IPS DF 6.9 (cell line): ENCODE data around the gene TRPC4.

ENCODE experiments used
- DNase-seq: peaks from one replicate; pipeline ENCODE4 v3.0.0-alpha.2; 2013; ENCODE audit warnings: low read depth, low spot score
- H3K27ac ChIP-seq: one replicate; pipeline ENCODE4 v1.5.1; 2013; ENCODE audit warnings: low read length, control low read depth
- H3K27me3 ChIP-seq: 2 replicates; pipeline ENCODE4 v1.6.1; 2013; ENCODE audit warnings: mild to moderate bottlenecking, low read length; ENCODE audit not compliant: control insufficient read depth, insufficient read depth
- H3K36me3 ChIP-seq: 2 replicates; pipeline ENCODE4 v1.6.1; 2013; ENCODE audit warnings: low read length; ENCODE audit not compliant: control insufficient read depth, insufficient read depth
- H3K4me1 ChIP-seq: 2 replicates; pipeline ENCODE4 v1.6.1; 2013; ENCODE audit warnings: low read length; ENCODE audit not compliant: control insufficient read depth, insufficient read depth
- H3K4me3 ChIP-seq: 2 replicates; pipeline ENCODE4 v1.5.1; 2013; ENCODE audit warnings: mild to moderate bottlenecking, low read length
- H3K9me3 ChIP-seq: 2 replicates; pipeline ENCODE4 v1.6.1; 2013; ENCODE audit warnings: low read length, inconsistent platforms; ENCODE audit not compliant: control insufficient read depth, insufficient read depth
- whole genome bisulfite sequencing: extraction: QIAGEN DNeasy Blood & Tissue Kit; methylation state at CpG from one replicate; pipeline ENCODE4 v1.1.7; 2013; ENCODE audit warnings: mixed read lengths, missing lambda C conversion rate; ENCODE audit not compliant: insufficient read length, insufficient coverage; 5-methylcytosine and 5-hydroxymethylcytosine counted together

TRPC4 gene

DNA sequence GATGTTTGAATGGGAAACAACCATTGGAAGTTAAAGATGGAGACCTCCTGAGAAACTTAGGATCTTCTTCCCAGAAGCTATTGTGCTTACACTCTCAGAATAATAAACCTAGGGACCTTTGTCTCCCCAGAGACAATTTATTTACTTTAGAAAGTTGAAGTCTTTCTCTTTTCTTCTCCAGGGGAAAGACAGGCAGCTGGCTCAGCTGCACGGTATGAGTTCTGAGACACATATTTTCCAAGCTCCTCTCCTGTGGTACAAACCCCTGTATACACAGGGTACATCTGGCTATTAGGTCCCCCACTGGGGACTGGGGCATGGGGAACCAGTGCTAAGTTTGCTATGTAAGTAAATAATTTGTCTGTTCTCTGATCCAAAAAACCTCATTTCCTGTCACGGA lies 203.5 kb downstream of the TRPC4 start:
- Histone ChIP-seq H3K4me1 (no peaks in the 10 kb centered on the region), H3K36me3 (no peaks in the 10 kb centered on the region), H3K4me3 (no peak overlapping the region), H3K27me3 (no peaks in the 10 kb centered on the region), H3K27ac (no peak overlapping the region), H3K9me3 (no peaks in the 10 kb centered on the region)
- no CpG with 5 or more reads among the region's 2 CpGs for WGBS
- DNase-seq: no peak

DNA sequence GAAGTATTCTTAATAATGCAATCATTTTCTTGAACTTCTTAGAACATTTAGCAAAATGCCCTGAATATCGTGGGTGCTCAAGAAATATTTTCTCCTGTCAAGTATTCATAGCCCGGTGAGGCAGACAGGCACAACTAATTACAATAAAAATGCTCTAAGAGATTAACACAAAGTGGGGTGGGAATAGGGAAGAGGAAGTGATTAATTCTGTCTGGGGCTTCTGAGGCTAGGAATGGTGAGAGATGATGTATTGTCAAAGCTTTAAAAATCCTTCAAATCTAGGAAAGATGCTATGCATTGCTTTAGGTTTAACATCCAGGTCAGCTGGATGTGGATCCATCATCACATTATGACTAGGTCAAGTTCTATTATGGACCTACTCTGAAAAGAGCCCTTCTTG lies 204.2 kb downstream of the TRPC4 start:
- no peak for DNase-seq

DNA sequence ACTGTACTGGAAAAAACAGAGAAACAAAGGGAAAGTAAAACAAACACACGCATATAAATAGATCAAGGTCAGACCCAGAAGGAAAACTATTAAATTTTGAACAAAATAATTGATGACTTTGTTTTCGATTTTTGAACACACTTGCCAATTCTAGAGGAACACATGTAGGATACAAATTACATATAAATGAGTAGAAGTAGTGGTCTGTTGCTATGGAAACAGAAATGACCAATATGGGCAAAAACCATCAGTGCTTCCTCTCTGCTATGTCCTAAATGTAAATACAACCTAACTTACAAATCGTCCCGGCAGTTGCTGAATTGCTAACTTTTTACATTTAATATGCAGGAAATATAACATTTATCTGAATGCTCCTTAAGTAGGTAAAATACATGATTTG lies 205.8 kb downstream of the TRPC4 start:
- H3K36me3 ChIP-seq: no peaks in the 10 kb centered on the region
- no peaks in the 10 kb centered on the region for H3K4me1 ChIP-seq
- no CpG with 5 or more reads among the region's 4 CpGs for WGBS
- H3K27ac ChIP-seq: no peak overlapping the region
- H3K9me3 ChIP-seq: no peaks in the 10 kb centered on the region
- H3K27me3 ChIP-seq: no peaks in the 10 kb centered on the region
- no peak overlapping the region for H3K4me3 ChIP-seq
- no peak for DNase-seq

More for the DNA sequence above, 204.2 kb downstream of the TRPC4 start:
- Histone ChIP-seq H3K4me1 (no peaks in the 10 kb centered on the region), H3K36me3 (no peaks in the 10 kb centered on the region), H3K27ac (no peak overlapping the region), H3K9me3 (no peaks in the 10 kb centered on the region), H3K27me3 (no peaks in the 10 kb centered on the region), H3K4me3 (no peak overlapping the region)
- no CpG with 5 or more reads among the region's 2 CpGs for WGBS

- Histone ChIP-seq H3K27me3 (no peaks in the 10 kb centered on the region), H3K4me1 (no peaks in the 10 kb centered on the region), H3K27ac (no peak overlapping the region), H3K4me3 (no peak overlapping the region), H3K36me3 (no peaks in the 10 kb centered on the region), H3K9me3 (no peaks in the 10 kb centered on the region)
- DNase-seq: no peak
- no CpG with 5 or more reads among the region's 3 CpGs for WGBS
These were observed 206.9 kb downstream of the TRPC4 start for GRCh38 chr13:37662624-37663023.

GRCh38 chr13:37657956-37658355 lies 211.6 kb downstream of the TRPC4 start:
- no peak overlapping the region for H3K4me3 ChIP-seq
- no peaks in the 10 kb centered on the region for H3K27me3 ChIP-seq
- WGBS: no CpG with 5 or more reads among the region's 1 CpG
- H3K9me3 ChIP-seq: no peaks in the 10 kb centered on the region
- DNase-seq: no peak
- H3K27ac ChIP-seq: no peak overlapping the region
- no peaks in the 10 kb centered on the region for H3K4me1 ChIP-seq
- no peaks in the 10 kb centered on the region for H3K36me3 ChIP-seq

DNA sequence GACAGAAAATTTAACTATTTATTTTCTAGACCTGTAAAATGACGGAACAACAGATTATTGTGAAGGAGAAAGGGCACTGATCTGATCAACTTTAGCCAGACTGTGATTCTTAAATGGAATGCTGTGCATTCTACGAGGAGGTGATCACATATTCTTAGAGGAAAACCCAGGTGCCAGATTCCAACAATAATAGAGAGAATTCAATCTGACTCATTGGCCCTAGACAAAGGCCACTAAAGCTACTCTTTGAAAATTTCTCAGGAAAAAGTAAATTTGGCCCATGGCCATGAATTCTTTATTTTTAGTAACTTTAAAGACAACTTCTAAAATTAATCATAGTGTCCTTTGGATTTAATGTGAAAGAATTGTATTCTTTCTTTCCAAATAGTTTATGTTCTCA lies 212.4 kb downstream of the TRPC4 start:
- Histone ChIP-seq H3K27ac (no peak overlapping the region), H3K4me3 (no peak overlapping the region), H3K36me3 (no peaks in the 10 kb centered on the region), H3K27me3 (0 out of 2 replicates have a peak, but pooled peaks cover 1% of the 10 kb centered on the region), H3K4me1 (no peaks in the 10 kb centered on the region), H3K9me3 (no peaks in the 10 kb centered on the region)
- no peak for DNase-seq
- no CpG with 5 or more reads among the region's 2 CpGs for WGBS

- DNase-seq: no peak
- no peaks in the 10 kb centered on the region for H3K4me1 ChIP-seq
- H3K36me3 ChIP-seq: no peaks in the 10 kb centered on the region
- H3K27ac ChIP-seq: no peak overlapping the region
- WGBS: no CpG with 5 or more reads among the region's 7 CpGs
- 0 out of 2 replicates have a peak, but pooled peaks cover 1% of the 10 kb centered on the region for H3K27me3 ChIP-seq
- H3K4me3 ChIP-seq: no peak overlapping the region
- no peaks in the 10 kb centered on the region for H3K9me3 ChIP-seq
These were observed 213.2 kb downstream of the TRPC4 start for GRCh38 chr13:37656247-37656940.

- no CpG with 5 or more reads among the region's 1 CpG for WGBS
- Histone ChIP-seq H3K27ac (no peak overlapping the region), H3K9me3 (no peaks in the 10 kb centered on the region), H3K4me1 (no peaks in the 10 kb centered on the region), H3K36me3 (no peaks in the 10 kb centered on the region), H3K27me3 (0 out of 2 replicates have a peak, but pooled peaks cover 1% of the 10 kb centered on the region), H3K4me3 (no peak overlapping the region)
- no peak for DNase-seq
These were observed 217.0 kb downstream of the TRPC4 start for GRCh38 chr13:37652596-37652995.

- Histone ChIP-seq H3K4me3 (no peak overlapping the region), H3K27me3 (0 out of 2 replicates have a peak, but pooled peaks cover 1% of the 10 kb centered on the region), H3K36me3 (no peaks in the 10 kb centered on the region), H3K9me3 (no peaks in the 10 kb centered on the region), H3K27ac (no peak overlapping the region), H3K4me1 (no peaks in the 10 kb centered on the region)
- WGBS: no CpG with 5 or more reads among the region's 1 CpG
- no peak for DNase-seq
These were observed 217.7 kb downstream of the TRPC4 start for GRCh38 chr13:37651891-37652290.

GRCh38 chr13:37648609-37649008 lies 221.0 kb downstream of the TRPC4 start:
- Histone ChIP-seq H3K4me1 (peaks cover 4% of the 10 kb centered on the region; the same call in 1 of the 2 replicates), H3K4me3 (no peak overlapping the region), H3K27me3 (0 out of 2 replicates have a peak, but pooled peaks cover 1% of the 10 kb centered on the region), H3K27ac (no peak overlapping the region), H3K9me3 (no peaks in the 10 kb centered on the region), H3K36me3 (no peaks in the 10 kb centered on the region)
- no peak for DNase-seq

- WGBS: no CpG with 5 or more reads among the region's 5 CpGs
- H3K36me3 ChIP-seq: no peaks in the 10 kb centered on the region
- H3K27ac ChIP-seq: no peak overlapping the region
- H3K27me3 ChIP-seq: no peaks in the 10 kb centered on the region
- peaks cover 4% of the 10 kb centered on the region; the same call in 1 of the 2 replicates for H3K4me1 ChIP-seq
- no peaks in the 10 kb centered on the region for H3K9me3 ChIP-seq
- DNase-seq: no peak
- no peak overlapping the region for H3K4me3 ChIP-seq
These were observed 222.4 kb downstream of the TRPC4 start for GRCh38 chr13:37647031-37647650.
